HEK293 (cell line): ENCODE data around the gene ASGR2.

ENCODE experiments used
- KLF1 ChIP-seq: fragments of 450-650 bp; formaldehyde crosslinking; IDR thresholded peaks from 2 replicates; pipeline ENCODE4 v1.5.1; 2016; ENCODE audit warnings: missing biosample characterization, missing genetic modification characterization
- SCRT2 ChIP-seq: fragments of 450-650 bp; formaldehyde crosslinking; IDR thresholded peaks from 2 replicates; pipeline ENCODE4 v1.5.1; 2016; ENCODE audit warnings: missing biosample characterization, missing genetic modification characterization
- ZFP37 ChIP-seq: fragments of 450-650 bp; formaldehyde crosslinking; IDR thresholded peaks from 2 replicates; pipeline ENCODE4 v1.5.1; 2016; ENCODE audit warnings: missing biosample characterization, missing genetic modification characterization
- ZNF140 ChIP-seq: fragments of 450-650 bp; formaldehyde crosslinking; IDR thresholded peaks from 2 replicates; pipeline ENCODE4 v1.5.1; 2016; ENCODE audit warnings: missing biosample characterization, missing genetic modification characterization
- ZNF175 ChIP-seq: fragments of 450-650 bp; formaldehyde crosslinking; IDR thresholded peaks from 2 replicates; pipeline ENCODE4 v1.5.1; 2016; ENCODE audit warnings: missing biosample characterization, missing genetic modification characterization
- ZNF302 ChIP-seq: fragments of 450-650 bp; formaldehyde crosslinking; IDR thresholded peaks from 2 replicates; pipeline ENCODE4 v1.5.1; 2016; ENCODE audit warnings: missing biosample characterization, missing genetic modification characterization, low read depth
- ZNF548 ChIP-seq: fragments of 450-650 bp; formaldehyde crosslinking; IDR thresholded peaks from 2 replicates; pipeline ENCODE4 v1.5.1; 2016; ENCODE audit warnings: missing biosample characterization, missing genetic modification characterization
- ZNF658 ChIP-seq: fragments of 450-650 bp; formaldehyde crosslinking; IDR thresholded peaks from 2 replicates; pipeline ENCODE4; 2016; ENCODE audit warnings: missing biosample characterization, missing genetic modification characterization
- ZNF677 ChIP-seq: fragments of 450-650 bp; IDR thresholded peaks from 2 replicates; pipeline ENCODE4 v1.5.0; 2018; ENCODE audit warnings: missing biosample characterization, mild to moderate bottlenecking, missing genetic modification characterization, moderate library complexity
- ZNF830 ChIP-seq: fragments of 450-650 bp; IDR thresholded peaks from 2 replicates; pipeline ENCODE4 v1.5.0; 2018; ENCODE audit warnings: missing biosample characterization, missing genetic modification characterization, low read depth, mild to moderate bottlenecking, moderate library complexity
- ZSCAN23 ChIP-seq: fragments of 450-650 bp; formaldehyde crosslinking; IDR thresholded peaks from 2 replicates; pipeline ENCODE4 v1.5.1; 2016; ENCODE audit warnings: missing biosample characterization, missing genetic modification characterization
- TF ChIP-seq, protein P1 (sequence below): fragments of 450-650 bp; formaldehyde crosslinking; IDR thresholded peaks from 2 replicates; pipeline ENCODE4 v1.5.1; 2016; ENCODE audit warnings: missing biosample characterization, missing genetic modification characterization
- TF ChIP-seq, protein P2 (sequence below): fragments of 450-650 bp; formaldehyde crosslinking; IDR thresholded peaks from 2 replicates; pipeline ENCODE4 v1.5.1; 2016; ENCODE audit warnings: missing biosample characterization, missing genetic modification characterization

DNA sequence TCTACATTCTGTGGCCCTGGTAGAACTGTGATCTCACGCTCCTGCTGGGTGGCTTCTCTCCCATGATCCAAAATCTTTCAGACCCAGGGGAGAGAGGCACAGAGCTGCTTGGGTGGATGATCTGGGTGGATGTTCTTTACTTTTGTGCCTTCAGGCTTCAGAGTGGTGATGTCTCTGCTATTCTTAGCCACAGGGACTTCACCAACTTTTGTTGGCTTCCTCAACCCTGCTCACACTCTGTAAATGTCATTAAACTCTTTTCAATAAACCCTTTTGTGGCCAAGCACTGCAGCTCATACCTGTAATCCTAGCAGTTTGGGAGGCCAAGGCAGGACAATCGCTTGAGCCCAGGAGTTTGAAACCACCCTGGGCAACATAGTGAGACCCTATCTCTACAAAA is 42.2 kb downstream of the ASGR2 start:
- no peak for TF ChIP-seq KLF1
- TF ChIP-seq, protein P1, sequence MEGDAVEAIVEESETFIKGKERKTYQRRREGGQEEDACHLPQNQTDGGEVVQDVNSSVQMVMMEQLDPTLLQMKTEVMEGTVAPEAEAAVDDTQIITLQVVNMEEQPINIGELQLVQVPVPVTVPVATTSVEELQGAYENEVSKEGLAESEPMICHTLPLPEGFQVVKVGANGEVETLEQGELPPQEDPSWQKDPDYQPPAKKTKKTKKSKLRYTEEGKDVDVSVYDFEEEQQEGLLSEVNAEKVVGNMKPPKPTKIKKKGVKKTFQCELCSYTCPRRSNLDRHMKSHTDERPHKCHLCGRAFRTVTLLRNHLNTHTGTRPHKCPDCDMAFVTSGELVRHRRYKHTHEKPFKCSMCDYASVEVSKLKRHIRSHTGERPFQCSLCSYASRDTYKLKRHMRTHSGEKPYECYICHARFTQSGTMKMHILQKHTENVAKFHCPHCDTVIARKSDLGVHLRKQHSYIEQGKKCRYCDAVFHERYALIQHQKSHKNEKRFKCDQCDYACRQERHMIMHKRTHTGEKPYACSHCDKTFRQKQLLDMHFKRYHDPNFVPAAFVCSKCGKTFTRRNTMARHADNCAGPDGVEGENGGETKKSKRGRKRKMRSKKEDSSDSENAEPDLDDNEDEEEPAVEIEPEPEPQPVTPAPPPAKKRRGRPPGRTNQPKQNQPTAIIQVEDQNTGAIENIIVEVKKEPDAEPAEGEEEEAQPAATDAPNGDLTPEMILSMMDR = no peak
- TF ChIP-seq ZNF658 (tag by site-specific recombination) = no peak
- no peak for TF ChIP-seq ZNF302
- TF ChIP-seq, protein P2, sequence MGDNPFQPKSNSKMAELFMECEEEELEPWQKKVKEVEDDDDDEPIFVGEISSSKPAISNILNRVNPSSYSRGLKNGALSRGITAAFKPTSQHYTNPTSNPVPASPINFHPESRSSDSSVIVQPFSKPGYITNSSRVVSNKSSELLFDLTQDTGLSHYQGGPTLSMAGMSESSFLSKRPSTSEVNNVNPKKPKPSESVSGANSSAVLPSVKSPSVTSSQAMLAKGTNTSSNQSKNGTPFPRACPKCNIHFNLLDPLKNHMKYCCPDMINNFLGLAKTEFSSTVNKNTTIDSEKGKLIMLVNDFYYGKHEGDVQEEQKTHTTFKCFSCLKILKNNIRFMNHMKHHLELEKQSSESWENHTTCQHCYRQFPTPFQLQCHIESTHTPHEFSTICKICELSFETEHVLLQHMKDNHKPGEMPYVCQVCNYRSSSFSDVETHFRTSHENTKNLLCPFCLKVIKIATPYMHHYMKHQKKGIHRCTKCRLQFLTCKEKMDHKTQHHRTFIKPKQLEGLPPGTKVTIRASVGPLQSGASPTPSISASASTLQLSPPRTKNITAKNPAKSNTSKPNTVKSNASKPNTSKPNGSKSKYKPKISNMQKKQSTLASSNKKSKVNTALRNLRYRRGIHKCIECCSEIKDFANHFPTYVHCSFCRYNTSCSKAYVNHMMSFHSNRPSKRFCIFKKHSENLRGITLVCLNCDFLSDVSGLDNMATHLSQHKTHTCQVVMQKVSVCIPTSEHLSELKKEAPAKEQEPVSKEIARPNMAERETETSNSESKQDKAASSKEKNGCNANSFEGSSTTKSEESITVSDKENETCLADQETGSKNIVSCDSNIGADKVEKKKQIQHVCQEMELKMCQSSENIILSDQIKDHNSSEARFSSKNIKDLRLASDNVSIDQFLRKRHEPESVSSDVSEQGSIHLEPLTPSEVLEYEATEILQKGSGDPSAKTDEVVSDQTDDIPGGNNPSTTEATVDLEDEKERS (tag by site-specific recombination) = no peak
- TF ChIP-seq ZNF548 (tag by site-specific recombination) = no peak
- TF ChIP-seq SCRT2 (tag by site-specific recombination) = no peak
- TF ChIP-seq ZNF830 = no peak
- no peak for TF ChIP-seq ZNF140 (tag by site-specific recombination)
- TF ChIP-seq ZNF175 (tag by site-specific recombination) = no peak
- no peak for TF ChIP-seq ZSCAN23 (tag by site-specific recombination)
- no peak for TF ChIP-seq ZFP37 (tag by site-specific recombination)
- no peak for TF ChIP-seq ZNF677 (tag by site-specific recombination)
